PC-3 (cell line): ENCODE measurements around the gene RILPL2. TPM values are rescaled to one million over a fixed set of nuclear protein-coding genes. Genes with fewer than 3 reads are reported as not detected.
"Not testable (repeated sequence)": the region's sequence is repeated elsewhere in the genome, so short reads cannot be mapped to it uniquely, and the experiment has no call there.

Experiments used
- ATAC-seq: fragments of 200-7000 bp; cut with Tn5 transposase; 2 replicates; pipeline ENCODE4 v1.9.1; 2020; ENCODE audit warnings: mild to moderate bottlenecking, moderate library complexity
- BruUV-seq: library from RNA; stranded (reverse); fragments of 400-500 nt; replicated peaks from 2 replicates; lab custom pipeline; 2021; lab: Mats Ljungman, UMichigan
- CTCF ChIA-PET: fragments of 300-600 bp; sonication (Branson Sonifier 250); formaldehyde crosslinking; loops from one replicate; lab custom pipeline; 2022; ENCODE audit warnings: antibody characterized with exemption; lab: Charles Lee
- POLR2A ChIA-PET: fragments of 300-600 bp; sonication (Branson Sonifier 250); formaldehyde crosslinking; loops from one replicate; lab custom pipeline; 2022; ENCODE audit warnings: antibody characterized with exemption; ENCODE audit not compliant: unreplicated experiment; lab: Charles Lee
- DNase-seq: peaks from one replicate; pipeline ENCODE4 v3.0.0-alpha.2; 2015
- H2AFZ ChIP-seq: fragments of 300-600 bp; sonication (generic); 2 replicates; pipeline ENCODE4 v1.6.0; 2016; ENCODE audit warnings: antibody characterized with exemption, low read length
- H3F3A ChIP-seq: fragments of 300-600 bp; sonication (generic); one replicate; pipeline ENCODE4 v1.6.0; 2017; ENCODE audit warnings: antibody characterized with exemption, low read length, control low read depth, mild to moderate bottlenecking; ENCODE audit not compliant: unreplicated experiment
- H3K27ac ChIP-seq: fragments of 300-600 bp; sonication (generic); 2 replicates; pipeline ENCODE4 v1.5.1; 2016; ENCODE audit warnings: mild to moderate bottlenecking, low read length
- H3K27me3 ChIP-seq: fragments of 300-600 bp; sonication (generic); 2 replicates; pipeline ENCODE4 v1.6.1; 2016; ENCODE audit warnings: low read length, mixed read lengths
- H3K36me3 ChIP-seq: fragments of 300-600 bp; sonication (generic); 2 replicates; pipeline ENCODE4 v1.6.1; 2016; ENCODE audit warnings: low read depth, mixed run types, low read length, mixed read lengths
- H3K4me1 ChIP-seq: fragments of 300-600 bp; sonication (generic); 2 replicates; pipeline ENCODE4 v1.5.1; 2016; ENCODE audit warnings: low read length; ENCODE audit not compliant: insufficient read depth
- H3K4me2 ChIP-seq: fragments of 300-600 bp; sonication (generic); 2 replicates; pipeline ENCODE4 v1.6.0; 2016; ENCODE audit warnings: low read length
- H3K4me3 ChIP-seq: fragments of 300-600 bp; sonication (generic); 2 replicates; pipeline ENCODE4 v1.5.1; 2016; ENCODE audit warnings: mild to moderate bottlenecking, low read length, mixed read lengths
- H3K79me2 ChIP-seq: fragments of 300-600 bp; sonication (generic); 2 replicates; pipeline ENCODE4 v1.6.1; 2017; ENCODE audit warnings: low read length, mixed read lengths
- H3K9ac ChIP-seq: fragments of 300-600 bp; sonication (generic); 2 replicates; pipeline ENCODE4 v1.6.0; 2016; ENCODE audit warnings: mild to moderate bottlenecking, low read length
- H3K9me2 ChIP-seq: fragments of 300-600 bp; sonication (generic); replicated peaks from 2 replicates; pipeline ENCODE4 v1.6.1; 2016; ENCODE audit warnings: mixed run types, low read length, mixed read lengths
- H3K9me3 ChIP-seq: fragments of 300-600 bp; sonication (generic); 2 replicates; pipeline ENCODE4 v1.6.1; 2016; ENCODE audit warnings: low read length, mixed read lengths
- H4K20me1 ChIP-seq: fragments of 300-600 bp; sonication (generic); 2 replicates; pipeline ENCODE4 v1.6.1; 2016; ENCODE audit warnings: low read length, mixed read lengths
- EZH2 ChIP-seq: fragments of 300-600 bp; sonication (generic); IDR thresholded peaks from one replicate; pipeline ENCODE4 v1.6.1; 2017; ENCODE audit warnings: antibody characterized with exemption, mild to moderate bottlenecking, low read length; ENCODE audit not compliant: unreplicated experiment
- EZH2phosphoT487 ChIP-seq: fragments of 300-600 bp; sonication (generic); IDR thresholded peaks from 2 replicates; pipeline ENCODE4 v1.6.1; 2018; ENCODE audit warnings: mild to moderate bottlenecking, antibody characterized with exemption, low read length, borderline replicate concordance
- intact Hi-C: fragments of 100-400 bp; cut with micrococcal nuclease; formaldehyde crosslinking; loops from 2 replicates; pipeline ENCODE4 v1.9.0; 2023
- total RNA-seq: library from RNA; depleted of rRNA; stranded (reverse); fragments of >200 nt; gene quantifications from 2 replicates; pipeline ENCODE4 v1.2.3, GENCODE V29; 2014
- TF ChIP-seq, protein P1 (sequence below): fragments of 300-600 bp; sonication (generic); conservative IDR thresholded peaks from 2 replicates; pipeline ENCODE4 v1.5.1; 2017; ENCODE audit warnings: antibody characterized with exemption, low read depth, mild to moderate bottlenecking, low read length

Gene RILPL2
- total RNA-seq, 1 experiment from 2014 or later: 2.2 TPM

DNA sequence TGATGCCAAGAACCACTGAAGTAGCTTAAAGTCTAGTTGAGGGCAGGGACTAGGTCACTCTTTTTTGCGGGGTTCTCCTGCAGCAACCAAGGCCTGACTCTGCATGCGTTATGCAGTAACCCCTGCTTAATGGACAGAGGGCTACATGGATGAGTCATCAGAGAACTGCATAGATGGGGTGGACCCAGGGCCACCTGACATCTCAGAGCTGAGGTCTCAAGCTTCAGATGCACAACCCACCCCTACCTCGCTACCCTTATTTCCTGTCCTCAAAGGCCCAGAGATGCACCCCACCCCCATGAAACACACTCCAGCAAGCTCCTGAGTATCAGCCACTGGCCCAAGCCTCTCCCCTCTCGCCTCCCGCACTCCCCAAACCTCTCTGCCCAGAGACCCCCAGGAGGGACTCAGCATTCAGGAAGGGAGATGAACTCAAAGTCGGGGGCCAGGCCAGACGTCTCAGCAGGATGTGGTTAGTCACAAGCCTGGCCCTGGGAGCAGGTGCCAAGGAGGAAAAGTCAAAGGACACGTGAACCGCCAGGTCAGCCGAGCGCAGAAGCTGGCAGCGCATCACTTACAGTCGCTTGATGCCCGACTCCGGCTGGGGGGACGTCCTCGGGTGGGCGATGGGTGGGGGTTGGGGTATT, 47.2 kb upstream of the RILPL2 start:
- Histone ChIP-seq H3K4me1 (no peaks in the 10 kb centered on the region), H3F3A (no peaks in the 10 kb centered on the region), H3K9ac (no peak overlapping the region), H4K20me1 (no peaks in the 10 kb centered on the region), H2AFZ (no peak overlapping the region), H3K4me2 (no peak overlapping the region), H3K9me3 (no peaks in the 10 kb centered on the region), H3K27me3 (no peaks in the 10 kb centered on the region), H3K79me2 (no peaks in the 10 kb centered on the region), H3K9me2 (no peaks in the 10 kb centered on the region), H3K4me3 (no peak overlapping the region), H3K27ac (no peak overlapping the region), H3K36me3 (no peaks in the 10 kb centered on the region)
- DNase-seq: no peak
- intact Hi-C loops: no loop called here
- ChIA-PET CTCF (no interaction called here), POLR2A (no interaction called here)
- TF ChIP-seq EZH2: no peak
- TF ChIP-seq, protein P1, sequence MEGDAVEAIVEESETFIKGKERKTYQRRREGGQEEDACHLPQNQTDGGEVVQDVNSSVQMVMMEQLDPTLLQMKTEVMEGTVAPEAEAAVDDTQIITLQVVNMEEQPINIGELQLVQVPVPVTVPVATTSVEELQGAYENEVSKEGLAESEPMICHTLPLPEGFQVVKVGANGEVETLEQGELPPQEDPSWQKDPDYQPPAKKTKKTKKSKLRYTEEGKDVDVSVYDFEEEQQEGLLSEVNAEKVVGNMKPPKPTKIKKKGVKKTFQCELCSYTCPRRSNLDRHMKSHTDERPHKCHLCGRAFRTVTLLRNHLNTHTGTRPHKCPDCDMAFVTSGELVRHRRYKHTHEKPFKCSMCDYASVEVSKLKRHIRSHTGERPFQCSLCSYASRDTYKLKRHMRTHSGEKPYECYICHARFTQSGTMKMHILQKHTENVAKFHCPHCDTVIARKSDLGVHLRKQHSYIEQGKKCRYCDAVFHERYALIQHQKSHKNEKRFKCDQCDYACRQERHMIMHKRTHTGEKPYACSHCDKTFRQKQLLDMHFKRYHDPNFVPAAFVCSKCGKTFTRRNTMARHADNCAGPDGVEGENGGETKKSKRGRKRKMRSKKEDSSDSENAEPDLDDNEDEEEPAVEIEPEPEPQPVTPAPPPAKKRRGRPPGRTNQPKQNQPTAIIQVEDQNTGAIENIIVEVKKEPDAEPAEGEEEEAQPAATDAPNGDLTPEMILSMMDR: no peak
- TF ChIP-seq EZH2phosphoT487: no peak
- no peak for ATAC-seq
- BruUV-seq: no TSS peak

DNA sequence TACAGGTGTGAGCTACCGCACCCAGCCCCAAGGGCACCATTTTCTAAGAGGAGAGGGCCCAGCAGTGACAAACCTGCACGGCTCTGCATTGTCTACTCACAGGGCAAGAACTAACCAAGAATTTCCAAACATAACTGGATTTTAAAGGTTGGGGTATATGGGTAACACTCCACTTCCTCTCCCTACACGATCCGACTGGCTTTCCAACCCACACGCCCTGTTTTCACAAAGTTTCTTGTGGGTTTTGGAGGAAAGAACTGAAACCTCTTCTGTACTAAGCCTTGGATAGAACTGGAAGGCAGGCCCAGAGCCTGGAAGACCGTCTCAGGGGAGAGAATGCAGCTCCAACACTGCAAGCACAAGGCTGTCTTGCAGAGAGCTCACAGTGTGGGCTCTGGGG, 46.4 kb upstream of the RILPL2 start:
- H3K79me2 ChIP-seq: no peaks in the 10 kb centered on the region
- no peak overlapping the region for H3K27ac ChIP-seq
- DNase-seq: no peak
- H3K27me3 ChIP-seq: no peaks in the 10 kb centered on the region
- intact Hi-C loops: no loop called here
- TF ChIP-seq EZH2phosphoT487: no peak
- TF ChIP-seq, protein P1: no peak
- TF ChIP-seq EZH2: no peak
- CTCF ChIA-PET: no interaction called here
- H3K4me2 ChIP-seq: no peak overlapping the region
- H3K9me3 ChIP-seq: no peaks in the 10 kb centered on the region
- no TSS peak for BruUV-seq
- H3K9me2 ChIP-seq: no peaks in the 10 kb centered on the region
- no peaks in the 10 kb centered on the region for H3K4me1 ChIP-seq
- H3K9ac ChIP-seq: no peak overlapping the region
- POLR2A ChIA-PET: no interaction called here
- no peak for ATAC-seq
- no peaks in the 10 kb centered on the region for H4K20me1 ChIP-seq
- no peak overlapping the region for H2AFZ ChIP-seq
- no peaks in the 10 kb centered on the region for H3K36me3 ChIP-seq
- no peaks in the 10 kb centered on the region for H3F3A ChIP-seq
- no peak overlapping the region for H3K4me3 ChIP-seq

DNA sequence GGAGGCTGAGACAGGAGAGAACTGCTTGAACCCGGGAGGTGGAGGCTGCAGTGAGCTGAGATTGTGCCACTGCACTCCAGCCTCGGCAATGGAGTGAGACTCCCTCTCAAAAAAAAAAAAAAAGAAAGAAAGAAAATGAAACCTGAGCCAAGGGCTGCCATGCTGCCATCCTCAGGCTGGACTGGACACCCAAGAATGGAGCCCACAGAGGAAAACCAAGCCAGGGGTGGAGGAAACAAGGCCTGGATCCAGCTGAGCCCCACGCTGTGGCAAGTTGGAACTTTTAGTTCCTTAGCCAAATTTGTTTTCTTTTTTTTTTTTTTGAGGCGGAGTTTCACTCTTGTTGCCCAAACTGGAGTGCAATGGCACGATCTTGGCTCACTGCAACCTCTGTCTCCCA, 44.8 kb upstream of the RILPL2 start:
- CTCF ChIA-PET, ATAC-seq, H3K9me3 ChIP-seq, H3K4me3 ChIP-seq, H3K27me3 ChIP-seq, H3K79me2 ChIP-seq, DNase-seq, POLR2A ChIA-PET, H3K9ac ChIP-seq, H3K27ac ChIP-seq, H3K4me1 ChIP-seq, intact Hi-C loops, H2AFZ ChIP-seq, H3K9me2 ChIP-seq, H3K36me3 ChIP-seq, H3K4me2 ChIP-seq, H3F3A ChIP-seq, BruUV-seq, H4K20me1 ChIP-seq: not testable (repeated sequence)
